Ramos (cell line): Measurements from ENCODE around the gene ALDH3A1.

ENCODE experiments used
- in situ Hi-C: fragments of 300-500 bp; cut with MboI; formaldehyde crosslinking; loops from one replicate; pipeline ENCODE4 v1.14.3; 2022; ENCODE audit warnings: low sequenced_read_pairs; ENCODE audit not compliant: unreplicated experiment

The ALDH3A1 gene

GRCh38 chr17:19743101-19744100 is 4.7 kb downstream of the ALDH3A1 start:
- in situ Hi-C loops = no loop called here

GRCh38 chr17:19742495-19742894 is 5.6 kb downstream of the ALDH3A1 start:
- in situ Hi-C loops = no loop called here

GRCh38 chr17:19741832-19742457 is 6.2 kb downstream of the ALDH3A1 start:
- in situ Hi-C loops = no loop called here

- in situ Hi-C loops = no loop called here
Observed at GRCh38 chr17:19740933-19741332, 7.2 kb downstream of the ALDH3A1 start.

- in situ Hi-C loops = no loop called here
Observed at GRCh38 chr17:19739241-19740201, 8.6 kb downstream of the ALDH3A1 start.

GRCh38 chr17:19738757-19739156 is 9.3 kb downstream of the ALDH3A1 start:
- in situ Hi-C loops = no loop called here

- in situ Hi-C loops = no loop called here
Observed at GRCh38 chr17:19738073-19738449, 10.0 kb downstream of the ALDH3A1 start.

GRCh38 chr17:19737305-19738072 is 10.6 kb downstream of the ALDH3A1 start:
- in situ Hi-C loops = no loop called here

- in situ Hi-C loops = no loop called here
Observed at GRCh38 chr17:19736071-19736470, 12.0 kb downstream of the ALDH3A1 start.

- in situ Hi-C loops = no loop called here
Observed at GRCh38 chr17:19733953-19734526, 14.1 kb downstream of the ALDH3A1 start.

GRCh38 chr17:19731626-19732025 is 16.5 kb downstream of the ALDH3A1 start:
- in situ Hi-C loops = no loop called here

- in situ Hi-C loops = no loop called here
Observed at GRCh38 chr17:19730843-19731242, 17.3 kb downstream of the ALDH3A1 start.

GRCh38 chr17:19729900-19730299 is 18.2 kb downstream of the ALDH3A1 start:
- in situ Hi-C loops = no loop called here

- in situ Hi-C loops = no loop called here
Observed at GRCh38 chr17:19728084-19728495, 20.0 kb downstream of the ALDH3A1 start.

GRCh38 chr17:19727501-19728078 is 20.5 kb downstream of the ALDH3A1 start:
- in situ Hi-C loops = no loop called here

GRCh38 chr17:19726631-19727376 is 21.3 kb downstream of the ALDH3A1 start:
- in situ Hi-C loops = no loop called here

- in situ Hi-C loops = no loop called here
Observed at GRCh38 chr17:19725486-19725885, 22.6 kb downstream of the ALDH3A1 start.
